AG04450 (cell line): ENCODE results near the gene HSPB9. TPM values are rescaled to one million over a fixed set of nuclear protein-coding genes. Genes with fewer than 3 reads are reported as not detected.

Source experiments
- CTCF ChIA-PET: fragments of 300-600, 350-600 bp; formaldehyde crosslinking; extraction: SDS; loops from one replicate; lab custom pipeline; 2022; ENCODE audit warnings: antibody characterized with exemption, inconsistent platforms; lab: Charles Lee
- POLR2A ChIA-PET: fragments of 350-600 bp; formaldehyde crosslinking; extraction: SDS; loops from one replicate; lab custom pipeline; 2021; ENCODE audit warnings: antibody characterized with exemption, inconsistent platforms; lab: Yijun Ruan, JAX
- DNase-seq: peaks from one replicate; pipeline ENCODE4 v3.0.0-alpha.2; 2011; ENCODE audit warnings: low read depth, low spot score
- H3K27ac ChIP-seq: one replicate; pipeline ENCODE4 v1.5.1; 2012; ENCODE audit warnings: low read depth, low read length, control low read depth
- H3K27me3 ChIP-seq: one replicate; pipeline ENCODE4 v1.6.0; 2012; ENCODE audit warnings: low read length; ENCODE audit not compliant: control insufficient read depth, insufficient read depth
- H3K4me3 ChIP-seq: 2 replicates; pipeline ENCODE4 v1.5.1; 2011; ENCODE audit warnings: mild to moderate bottlenecking, low read depth, low read length, control low read depth
- H3K9me3 ChIP-seq: 2 replicates; pipeline ENCODE4 v1.5.1; 2012; ENCODE audit warnings: low read length; ENCODE audit not compliant: control insufficient read depth, insufficient read depth
- CTCF ChIP-seq: IDR thresholded peaks from 2 replicates; pipeline ENCODE4 v1.5.1; 2011; ENCODE audit warnings: low read depth, low read length, control low read depth, inconsistent platforms
- polyA plus RNA-seq: library from polyadenylated mRNA; depleted of rRNA; stranded (reverse); fragments of >200 nt; gene quantifications from 2 replicates; pipeline ENCODE4 v1.2.3, GENCODE V29; 2011

The HSPB9 gene
- polyA plus RNA-seq, 1 experiment, result not detected

DNA sequence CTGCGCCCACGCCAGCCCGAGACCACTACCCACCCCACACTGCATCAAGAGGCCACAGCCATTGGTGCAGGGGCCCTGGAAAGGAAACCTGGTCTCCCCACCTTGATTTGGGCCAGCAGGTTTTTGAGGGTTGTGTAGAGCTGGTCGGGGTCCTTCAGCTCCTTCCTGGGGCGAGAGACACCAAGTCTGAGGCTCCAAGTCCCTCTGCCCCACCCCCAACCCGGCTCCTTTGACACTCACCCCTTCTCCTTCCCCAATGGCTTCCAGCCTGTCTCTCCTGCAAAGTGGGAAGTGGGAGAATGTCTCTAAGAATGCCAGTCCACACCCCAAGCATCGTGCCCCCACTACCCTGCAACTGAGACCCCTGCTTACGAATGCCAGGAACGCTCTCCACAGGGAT lies 8.5 kb upstream of the HSPB9 start:
- H3K4me3 ChIP-seq, result no peak overlapping the region
- H3K27ac ChIP-seq, result no peak overlapping the region
- CTCF ChIA-PET, result interaction anchor here (1.6 to 2.2 kb wide), 2 partner anchors 89 to 151 kb away, joined by 6 to 8 read pairs; no protein-coding TSS in a partner anchor
- H3K27me3 ChIP-seq, result no peaks in the 10 kb centered on the region
- POLR2A ChIA-PET, result no interaction called here
- DNase-seq, result no peak
- no peaks in the 10 kb centered on the region for H3K9me3 ChIP-seq
- no peak for TF ChIP-seq CTCF

DNA sequence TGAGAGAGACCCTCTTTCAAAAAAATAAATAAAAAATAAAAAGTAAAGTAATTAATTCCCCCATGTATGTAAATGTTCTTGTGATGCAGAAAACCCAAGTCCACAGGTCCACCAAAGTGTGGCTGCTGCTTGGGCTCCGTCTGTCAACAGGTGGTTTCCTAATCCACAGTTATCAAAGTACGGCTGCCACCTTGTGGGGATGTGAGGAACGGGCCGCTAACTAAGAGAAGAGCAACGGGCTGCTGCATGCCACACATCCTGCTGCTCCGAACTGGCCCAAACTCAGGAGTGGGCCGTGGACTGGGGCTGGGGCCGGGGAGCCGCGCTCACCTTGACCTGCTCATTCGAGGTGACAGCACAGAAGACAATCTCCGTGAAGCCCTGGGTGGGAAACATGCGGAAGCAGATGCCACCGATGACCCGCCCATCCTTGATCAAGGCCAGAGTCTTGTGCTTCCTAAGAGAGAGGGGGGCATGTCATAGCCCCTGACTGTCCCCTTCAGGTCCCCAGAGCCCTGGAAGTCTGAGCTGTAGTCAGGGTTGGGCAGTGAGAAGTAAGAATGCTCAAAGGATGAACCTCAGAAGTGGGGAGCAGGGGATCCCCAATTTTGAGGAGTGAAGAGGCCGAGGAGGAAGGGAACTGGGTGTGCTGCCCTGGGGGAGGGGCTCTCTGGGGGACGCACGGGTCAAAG lies 5.8 kb upstream of the HSPB9 start:
- Histone ChIP-seq H3K27me3 (no peaks in the 10 kb centered on the region), H3K9me3 (no peaks in the 10 kb centered on the region), H3K27ac (no peak overlapping the region), H3K4me3 (no peak overlapping the region)
- ChIA-PET POLR2A (no interaction called here), CTCF (interaction anchor here (0.9 to 3.3 kb wide), 6 partner anchors 89 to 158 kb away, joined by 3 to 19 read pairs (median 6); partner anchors contain the start of gene CNP)
- peak; percentile 90 for TF ChIP-seq CTCF
- DNase-seq, result peak; percentile 62

DNA sequence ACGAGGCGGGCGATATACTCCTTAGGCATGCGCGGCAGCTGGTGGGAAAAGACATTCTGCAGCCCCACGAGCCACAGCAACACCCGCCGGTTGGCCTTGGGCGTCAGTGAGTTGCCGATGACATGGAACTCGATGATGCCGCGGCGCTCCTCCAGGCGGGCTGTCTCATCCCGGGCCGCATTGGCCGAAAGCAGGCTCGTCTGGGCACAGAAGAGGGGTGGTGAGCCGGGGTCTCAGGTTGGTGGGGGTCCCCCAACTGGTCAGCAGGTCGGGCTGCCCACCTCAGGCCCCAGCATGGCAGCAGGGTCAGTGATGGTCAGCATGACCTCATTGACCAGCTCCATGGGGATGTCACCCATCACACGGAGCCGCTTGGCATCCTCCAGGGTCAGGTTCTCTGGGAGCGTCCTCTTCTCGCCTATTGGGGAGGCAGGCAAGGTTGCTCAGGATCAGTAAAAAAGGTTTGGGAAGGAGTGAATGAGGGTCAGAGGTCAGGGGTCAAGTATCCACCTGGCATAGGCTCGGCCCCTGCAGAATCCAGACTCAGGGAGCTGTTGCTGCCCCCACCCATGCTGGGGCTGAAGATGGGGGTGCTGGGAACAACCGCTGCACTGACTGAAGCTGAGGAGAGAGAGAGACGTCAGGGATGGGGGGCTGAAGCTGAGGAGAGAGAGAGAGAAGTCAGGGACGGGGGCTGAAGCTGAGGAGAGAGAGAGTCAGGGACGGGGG lies 5.0 kb upstream of the HSPB9 start:
- ChIA-PET CTCF (interaction anchor here (0.5 to 3.3 kb wide), 7 partner anchors 89 to 158 kb away, joined by 3 to 19 read pairs (median 4); no protein-coding TSS in a partner anchor), POLR2A (interaction anchor here (0.6 to 0.7 kb wide), 2 partner anchors 93 to 250 kb away, joined by 5 to 15 read pairs; no protein-coding TSS in a partner anchor)
- Histone ChIP-seq H3K9me3 (no peaks in the 10 kb centered on the region; the same call in 1 of the 2 replicates), H3K27ac (no peak overlapping the region), H3K27me3 (no peaks in the 10 kb centered on the region), H3K4me3 (no peak overlapping the region)
- no peak for TF ChIP-seq CTCF
- DNase-seq, result no peak

DNA sequence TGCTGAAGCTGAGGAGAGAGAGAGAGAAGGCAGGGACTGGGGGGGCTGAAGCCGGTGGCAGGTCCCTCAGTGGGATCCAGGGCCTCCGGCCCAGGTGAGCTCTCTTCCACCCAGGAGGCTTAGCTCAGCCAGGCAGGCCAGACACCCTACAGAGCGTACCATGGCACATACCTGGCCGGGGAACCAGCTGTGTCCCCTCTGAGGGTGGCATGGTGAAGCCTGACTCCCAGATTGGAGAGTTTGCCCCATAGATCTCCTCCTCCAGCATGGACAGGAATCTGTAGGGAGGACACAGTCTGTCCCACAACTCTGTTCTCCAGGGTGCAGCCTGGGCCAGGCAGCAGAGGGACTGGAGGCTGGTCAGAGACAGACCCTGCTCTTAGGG lies 4.5 kb upstream of the HSPB9 start:
- DNase-seq, result no peak
- no peak overlapping the region for H3K27ac ChIP-seq
- no peaks in the 10 kb centered on the region for H3K27me3 ChIP-seq
- ChIA-PET POLR2A (interaction anchor here (0.7 kb wide), 1 partner anchor 249 kb away, joined by 15 read pairs; no protein-coding TSS in a partner anchor), CTCF (interaction anchor here (0.5 to 3.3 kb wide), 7 partner anchors 53 to 156 kb away, joined by 3 to 19 read pairs (median 4); no protein-coding TSS in a partner anchor)
- no peak overlapping the region for H3K4me3 ChIP-seq
- no peak for TF ChIP-seq CTCF
- H3K9me3 ChIP-seq, result no peaks in the 10 kb centered on the region; the same call in 1 of the 2 replicates
